ENCODE data around the gene SP3.

DNA sequence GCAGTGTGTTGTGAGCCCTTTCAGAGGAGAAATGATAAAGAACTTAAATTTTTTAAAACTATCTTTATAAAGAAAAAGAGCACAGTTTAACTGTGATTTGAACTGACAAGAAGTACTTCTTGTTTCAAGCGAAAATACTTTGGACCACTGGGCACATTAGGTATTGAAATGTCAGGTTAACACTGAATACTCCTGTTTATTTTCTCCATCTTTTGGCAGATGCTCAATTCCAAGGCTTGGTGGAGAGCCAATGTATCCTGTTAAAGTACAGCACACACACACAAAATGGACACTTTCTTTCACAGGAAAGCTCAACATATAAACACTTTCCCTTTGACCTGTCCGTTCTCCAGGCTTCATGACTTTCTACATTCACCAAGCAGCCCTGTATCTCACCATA is 32.6 kb upstream of the SP3 start:
- TF ChIP-seq POLR2A (IDR thresholded peaks at IDR 0.05; ENCODE audit: extremely low read depth, insufficient read length) (no peak), MAX (IDR thresholded peaks at IDR 0.05; ENCODE audit: low read depth, low read length) (no peak), MYC (IDR thresholded peaks at IDR 0.05; ENCODE audit: low read depth, low read length) (no peak)
- TF ChIP-seq, protein P1, sequence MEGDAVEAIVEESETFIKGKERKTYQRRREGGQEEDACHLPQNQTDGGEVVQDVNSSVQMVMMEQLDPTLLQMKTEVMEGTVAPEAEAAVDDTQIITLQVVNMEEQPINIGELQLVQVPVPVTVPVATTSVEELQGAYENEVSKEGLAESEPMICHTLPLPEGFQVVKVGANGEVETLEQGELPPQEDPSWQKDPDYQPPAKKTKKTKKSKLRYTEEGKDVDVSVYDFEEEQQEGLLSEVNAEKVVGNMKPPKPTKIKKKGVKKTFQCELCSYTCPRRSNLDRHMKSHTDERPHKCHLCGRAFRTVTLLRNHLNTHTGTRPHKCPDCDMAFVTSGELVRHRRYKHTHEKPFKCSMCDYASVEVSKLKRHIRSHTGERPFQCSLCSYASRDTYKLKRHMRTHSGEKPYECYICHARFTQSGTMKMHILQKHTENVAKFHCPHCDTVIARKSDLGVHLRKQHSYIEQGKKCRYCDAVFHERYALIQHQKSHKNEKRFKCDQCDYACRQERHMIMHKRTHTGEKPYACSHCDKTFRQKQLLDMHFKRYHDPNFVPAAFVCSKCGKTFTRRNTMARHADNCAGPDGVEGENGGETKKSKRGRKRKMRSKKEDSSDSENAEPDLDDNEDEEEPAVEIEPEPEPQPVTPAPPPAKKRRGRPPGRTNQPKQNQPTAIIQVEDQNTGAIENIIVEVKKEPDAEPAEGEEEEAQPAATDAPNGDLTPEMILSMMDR (IDR thresholded peaks at IDR 0.05; ENCODE audit: low read depth, low read length): no peak
